Lower leg skin (tissue), 3 donors: ENCODE data around the gene GGA2.

Experiments
- POLR2A ChIP-seq, 2 donors: fragments of 450-650 bp; IDR thresholded peaks; one replicate each; pipeline ENCODE4 v1.6.1; 2016 to 2017; ENCODE audit warnings: antibody characterized with exemption in 2 of 2, mild to moderate bottlenecking in 1 of 2, moderate library complexity in 1 of 2
- TF ChIP-seq, protein P1 (sequence below), 3 donors: fragments of 450-650 bp; IDR thresholded peaks; one replicate each; pipeline ENCODE4 v1.5.1; 2016; ENCODE audit warnings: antibody characterized with exemption in 3 of 3, mild to moderate bottlenecking in 3 of 3, moderate library complexity in 2 of 3

DNA sequence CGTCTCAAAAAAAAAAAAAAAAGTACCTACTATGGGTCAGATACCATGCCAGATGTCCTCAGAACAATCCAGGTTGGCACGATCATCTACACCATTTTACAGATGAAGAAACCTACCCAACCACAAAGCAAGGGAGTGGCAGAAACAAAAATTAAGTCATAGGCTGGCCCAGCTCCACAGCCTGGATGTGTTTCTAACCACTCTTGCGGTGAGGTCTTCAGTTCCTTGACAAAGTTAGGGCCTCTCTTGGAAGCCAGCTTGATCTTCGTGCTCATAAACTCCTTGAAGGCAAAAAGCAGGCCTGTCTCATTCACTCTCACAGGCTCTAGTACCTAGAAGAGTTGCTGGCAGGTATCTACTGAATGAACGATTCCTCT, 6.2 kb downstream of the GGA2 start:
- TF ChIP-seq, protein P1, sequence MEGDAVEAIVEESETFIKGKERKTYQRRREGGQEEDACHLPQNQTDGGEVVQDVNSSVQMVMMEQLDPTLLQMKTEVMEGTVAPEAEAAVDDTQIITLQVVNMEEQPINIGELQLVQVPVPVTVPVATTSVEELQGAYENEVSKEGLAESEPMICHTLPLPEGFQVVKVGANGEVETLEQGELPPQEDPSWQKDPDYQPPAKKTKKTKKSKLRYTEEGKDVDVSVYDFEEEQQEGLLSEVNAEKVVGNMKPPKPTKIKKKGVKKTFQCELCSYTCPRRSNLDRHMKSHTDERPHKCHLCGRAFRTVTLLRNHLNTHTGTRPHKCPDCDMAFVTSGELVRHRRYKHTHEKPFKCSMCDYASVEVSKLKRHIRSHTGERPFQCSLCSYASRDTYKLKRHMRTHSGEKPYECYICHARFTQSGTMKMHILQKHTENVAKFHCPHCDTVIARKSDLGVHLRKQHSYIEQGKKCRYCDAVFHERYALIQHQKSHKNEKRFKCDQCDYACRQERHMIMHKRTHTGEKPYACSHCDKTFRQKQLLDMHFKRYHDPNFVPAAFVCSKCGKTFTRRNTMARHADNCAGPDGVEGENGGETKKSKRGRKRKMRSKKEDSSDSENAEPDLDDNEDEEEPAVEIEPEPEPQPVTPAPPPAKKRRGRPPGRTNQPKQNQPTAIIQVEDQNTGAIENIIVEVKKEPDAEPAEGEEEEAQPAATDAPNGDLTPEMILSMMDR (IDR thresholded peaks at IDR 0.05): no peak
- no peak for TF ChIP-seq POLR2A (IDR thresholded peaks at IDR 0.05)
